Measurements from ENCODE around the gene GPR37. TPM values are rescaled to one million over a fixed set of nuclear protein-coding genes. Genes with fewer than 3 reads are reported as not detected.

Gene GPR37
- total RNA-seq, 1 experiment from 2014 or later = 1.9 TPM

- Mint-ChIP-seq H3K27ac (ENCODE audit: low read depth, unreplicated experiment) (no peak overlapping the region), H3K4me1 (ENCODE audit: insufficient read depth, unreplicated experiment) (no peaks in the 10 kb centered on the region), H3K9me3 (ENCODE audit: unreplicated experiment) (no peaks in the 10 kb centered on the region), H3K4me3 (ENCODE audit: unreplicated experiment) (no peak overlapping the region), H3K27me3 (ENCODE audit: insufficient read depth, unreplicated experiment) (no peaks in the 10 kb centered on the region), H3K36me3 (ENCODE audit: insufficient read depth, unreplicated experiment) (no peaks in the 10 kb centered on the region)
- intact Hi-C loops (cut with micrococcal nuclease) = no loop called here
- DNase-seq (ENCODE audit: unreplicated experiment) = no peak
- ChIA-PET POLR2A (no interaction called here), CTCF (no interaction called here)
- no TSS peak for BruUV-seq (replicated peaks)
- TF ChIP-seq CTCF (IDR thresholded peaks at IDR 0.05; ENCODE audit: unreplicated experiment) = no peak
Observed at GRCh38 chr7:124811341-124811740, 45.7 kb upstream of the GPR37 start.

DNA sequence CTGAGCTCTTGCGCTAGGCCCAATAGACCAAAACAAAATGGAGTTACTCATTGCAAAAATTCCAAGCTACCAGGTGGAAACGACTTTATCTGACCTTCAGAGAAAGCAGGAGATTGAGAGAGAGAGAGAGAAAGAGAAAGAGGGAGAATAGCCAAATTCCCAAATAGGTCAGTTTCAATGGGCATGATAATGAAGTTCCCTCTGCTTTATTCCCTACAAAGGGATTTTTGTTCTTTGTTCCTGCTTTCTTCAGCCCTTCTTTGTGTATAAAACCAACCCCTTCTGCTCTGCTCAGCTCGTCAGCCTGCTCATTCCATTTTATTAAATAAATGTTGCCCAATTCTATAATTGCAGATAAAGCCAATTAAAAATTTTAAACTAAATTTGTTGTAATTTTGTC lies 45.0 kb upstream of the GPR37 start:
- BruUV-seq (replicated peaks) = no TSS peak
- TF ChIP-seq CTCF (IDR thresholded peaks at IDR 0.05; ENCODE audit: unreplicated experiment) = no peak
- intact Hi-C loops (cut with micrococcal nuclease) = no loop called here
- no peak overlapping the region for H3K4me3 Mint-ChIP-seq (ENCODE audit: unreplicated experiment)
- H3K36me3 Mint-ChIP-seq (ENCODE audit: insufficient read depth, unreplicated experiment) = no peaks in the 10 kb centered on the region
- no peak for DNase-seq (ENCODE audit: unreplicated experiment)
- H3K9me3 Mint-ChIP-seq (ENCODE audit: unreplicated experiment) = no peaks in the 10 kb centered on the region
- H3K27ac Mint-ChIP-seq (ENCODE audit: low read depth, unreplicated experiment) = no peak overlapping the region
- H3K4me1 Mint-ChIP-seq (ENCODE audit: insufficient read depth, unreplicated experiment) = no peaks in the 10 kb centered on the region
- no peaks in the 10 kb centered on the region for H3K27me3 Mint-ChIP-seq (ENCODE audit: insufficient read depth, unreplicated experiment)
- CTCF ChIA-PET = interaction anchor here (1.1 kb wide), 1 partner anchor 1013 kb away, joined by 3 read pairs; no protein-coding TSS in a partner anchor
- POLR2A ChIA-PET = interaction anchor here (0.6 kb wide), 2 partner anchors 19 to 30 kb away, joined by 4 to 5 read pairs; no protein-coding TSS in a partner anchor

DNA sequence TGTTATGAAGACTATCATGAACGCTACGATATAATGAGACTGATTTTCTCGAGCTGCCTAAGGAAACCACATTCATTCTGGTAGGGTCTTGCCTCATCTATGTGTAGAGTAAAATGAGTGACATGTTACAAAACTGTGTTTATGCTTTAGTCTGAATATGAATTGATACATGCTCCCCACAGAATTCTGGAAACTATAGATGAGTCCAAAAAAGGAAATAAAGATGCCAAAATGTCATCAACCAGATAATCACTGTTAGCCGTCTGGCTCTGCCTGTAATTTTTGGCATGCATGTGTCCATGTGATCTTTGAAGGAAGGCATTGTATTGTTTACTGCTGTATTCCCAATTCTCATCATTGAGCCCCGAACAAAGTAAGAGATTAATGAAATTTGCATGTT lies 42.6 kb upstream of the GPR37 start:
- Mint-ChIP-seq H3K36me3 (ENCODE audit: insufficient read depth, unreplicated experiment) (no peaks in the 10 kb centered on the region), H3K4me3 (ENCODE audit: unreplicated experiment) (no peak overlapping the region), H3K9me3 (ENCODE audit: unreplicated experiment) (no peaks in the 10 kb centered on the region), H3K4me1 (ENCODE audit: insufficient read depth, unreplicated experiment) (no peaks in the 10 kb centered on the region), H3K27ac (ENCODE audit: low read depth, unreplicated experiment) (no peak overlapping the region), H3K27me3 (ENCODE audit: insufficient read depth, unreplicated experiment) (no peaks in the 10 kb centered on the region)
- intact Hi-C loops (cut with micrococcal nuclease) = no loop called here
- no peak for DNase-seq (ENCODE audit: unreplicated experiment)
- CTCF ChIA-PET = interaction anchor here (0.7 to 0.8 kb wide), 2 partner anchors 23 to 628 kb away, joined by 3 to 4 read pairs; no protein-coding TSS in a partner anchor
- POLR2A ChIA-PET = no interaction called here
- BruUV-seq (replicated peaks) = no TSS peak
- TF ChIP-seq CTCF (IDR thresholded peaks at IDR 0.05; ENCODE audit: unreplicated experiment) = no peak

- Mint-ChIP-seq H3K4me3 (ENCODE audit: unreplicated experiment) (no peak overlapping the region), H3K4me1 (ENCODE audit: insufficient read depth, unreplicated experiment) (no peaks in the 10 kb centered on the region), H3K27me3 (ENCODE audit: insufficient read depth, unreplicated experiment) (no peaks in the 10 kb centered on the region), H3K9me3 (ENCODE audit: unreplicated experiment) (peaks cover under 1% of the 10 kb centered on the region), H3K27ac (ENCODE audit: low read depth, unreplicated experiment) (no peak overlapping the region), H3K36me3 (ENCODE audit: insufficient read depth, unreplicated experiment) (no peaks in the 10 kb centered on the region)
- intact Hi-C loops (cut with micrococcal nuclease) = no loop called here
- TF ChIP-seq CTCF (IDR thresholded peaks at IDR 0.05; ENCODE audit: unreplicated experiment) = no peak
- DNase-seq (ENCODE audit: unreplicated experiment) = no peak
- ChIA-PET CTCF (no interaction called here), POLR2A (no interaction called here)
- BruUV-seq (replicated peaks) = no TSS peak
Observed at GRCh38 chr7:124801330-124801895, 35.8 kb upstream of the GPR37 start.

Measured in MCF 10A (cell line).